Measurements from ENCODE around the gene MCF2.

MCF2 gene

DNA sequence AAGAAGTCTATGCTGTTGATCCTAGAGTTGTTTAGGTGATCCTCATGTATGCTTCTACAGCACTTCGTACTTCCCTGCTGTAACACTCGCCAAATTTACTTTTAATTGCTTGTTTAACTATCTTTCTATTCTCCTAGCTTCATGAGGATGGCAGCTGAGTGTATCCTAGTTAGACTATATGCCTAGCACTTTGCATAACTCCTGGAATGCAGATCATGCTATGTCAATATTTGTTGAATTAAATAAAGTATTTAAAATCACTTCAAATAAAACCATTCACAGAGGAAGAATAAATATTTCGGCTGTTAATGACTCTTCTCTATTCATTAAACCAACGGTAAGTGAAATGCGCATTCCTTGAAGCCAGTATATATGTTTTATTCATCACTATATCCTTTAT lies 122.4 kb downstream of the MCF2 start:
- no peak for DNase-seq (ENCODE audit: low read depth)

- no peak for DNase-seq (ENCODE audit: low read depth)
Measured at GRCh38 chrX:139581068-139581467, 126.9 kb downstream of the MCF2 start.

- DNase-seq (ENCODE audit: low read depth): no peak
Measured at GRCh38 chrX:139566981-139567380, 141.0 kb downstream of the MCF2 start.

GRCh38 chrX:139563251-139563650 lies 144.7 kb downstream of the MCF2 start:
- DNase-seq (ENCODE audit: low read depth): no peak

GRCh38 chrX:139560221-139560620 lies 147.7 kb downstream of the MCF2 start:
- DNase-seq (ENCODE audit: low read depth): no peak

DNA sequence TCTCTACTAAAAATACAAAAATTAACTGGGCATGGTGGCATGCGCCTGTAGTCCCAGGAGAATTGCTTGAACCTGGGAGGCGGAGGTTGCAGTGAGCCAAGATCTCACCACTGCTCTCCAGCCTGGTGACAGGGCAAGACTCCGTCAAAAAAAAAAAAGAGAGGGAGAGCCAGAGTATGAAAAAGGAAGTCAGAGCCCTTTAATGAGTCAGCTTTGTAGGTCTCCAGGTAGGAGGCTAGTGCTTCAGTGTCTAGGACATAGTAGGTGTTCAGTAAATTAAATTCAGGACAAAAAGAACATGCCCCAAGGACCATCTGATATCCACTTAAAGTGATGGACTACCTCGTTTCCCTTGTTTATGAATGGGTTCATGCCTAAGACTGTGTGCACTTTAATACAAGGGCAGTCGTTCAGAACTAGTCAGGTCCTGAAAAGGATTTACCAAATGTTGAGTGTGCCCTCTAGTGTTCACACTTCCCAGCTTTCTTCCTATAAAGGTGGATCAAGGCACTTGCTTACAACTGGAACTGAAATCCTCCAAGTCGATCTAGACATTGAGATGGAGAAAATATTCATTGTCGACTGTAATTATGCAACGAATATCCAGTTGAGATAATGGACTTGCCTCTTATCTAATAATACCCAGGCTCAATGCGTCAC lies 148.5 kb downstream of the MCF2 start:
- no peak for DNase-seq (ENCODE audit: low read depth)

DNA sequence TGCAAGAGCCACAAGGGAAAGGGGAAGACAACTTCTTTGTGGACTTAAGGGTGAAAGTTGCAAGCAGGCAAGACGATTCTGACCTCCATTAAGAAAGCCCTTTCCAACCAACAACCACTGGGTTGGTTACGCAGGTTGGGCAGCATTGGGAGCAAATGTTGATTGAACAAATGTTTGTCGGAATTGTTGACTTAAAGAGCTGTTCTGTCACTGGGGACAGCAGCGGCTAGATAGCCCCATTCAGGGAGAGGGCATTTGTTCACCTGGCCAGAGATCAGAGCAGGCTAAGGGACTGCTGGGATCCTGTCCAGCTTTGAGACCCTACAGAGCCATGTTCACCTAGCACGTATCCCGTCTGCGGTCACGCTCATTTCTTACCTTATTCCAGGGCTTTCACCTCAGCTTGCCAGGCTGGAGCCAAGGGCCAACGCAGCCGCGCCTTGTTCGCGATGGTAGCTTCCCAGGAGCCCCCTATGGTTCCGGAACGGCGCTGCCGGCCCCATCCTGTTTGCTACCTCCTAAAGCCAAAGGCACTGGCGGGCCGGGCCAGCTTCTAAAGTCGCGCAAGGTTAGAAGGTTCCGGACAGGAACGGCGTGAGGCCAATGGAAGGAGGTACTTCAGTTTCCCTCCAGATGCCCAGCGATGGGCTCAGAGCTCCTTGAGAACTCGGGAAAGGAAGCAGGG lies 152.8 kb downstream of the MCF2 start:
- no peak for DNase-seq (ENCODE audit: low read depth)

GRCh38 chrX:139554376-139554775 lies 153.6 kb downstream of the MCF2 start:
- no peak for DNase-seq (ENCODE audit: low read depth)

DNA sequence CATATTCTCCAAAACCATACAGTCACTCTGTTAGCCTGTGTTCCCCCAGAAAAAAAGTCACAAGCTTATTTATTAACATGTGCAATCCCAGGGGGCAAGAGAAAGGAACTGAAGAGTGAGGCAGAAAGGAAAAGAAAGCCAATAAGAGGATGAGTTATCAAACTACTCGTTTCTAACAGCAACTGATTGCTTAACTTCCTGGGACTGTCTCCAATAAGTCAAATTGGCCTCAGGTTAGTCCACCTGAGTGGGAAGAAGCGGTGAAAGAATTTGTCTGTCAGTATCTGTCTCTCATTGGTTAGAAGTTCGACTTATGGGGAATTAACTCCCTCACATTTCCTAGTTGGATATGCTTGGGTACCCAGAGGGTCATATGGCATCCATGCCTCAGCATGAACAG lies 163.4 kb downstream of the MCF2 start:
- no peak for DNase-seq (ENCODE audit: low read depth)

GRCh38 chrX:139543920-139544319 lies 164.0 kb downstream of the MCF2 start:
- no peak for DNase-seq (ENCODE audit: low read depth)

DNA sequence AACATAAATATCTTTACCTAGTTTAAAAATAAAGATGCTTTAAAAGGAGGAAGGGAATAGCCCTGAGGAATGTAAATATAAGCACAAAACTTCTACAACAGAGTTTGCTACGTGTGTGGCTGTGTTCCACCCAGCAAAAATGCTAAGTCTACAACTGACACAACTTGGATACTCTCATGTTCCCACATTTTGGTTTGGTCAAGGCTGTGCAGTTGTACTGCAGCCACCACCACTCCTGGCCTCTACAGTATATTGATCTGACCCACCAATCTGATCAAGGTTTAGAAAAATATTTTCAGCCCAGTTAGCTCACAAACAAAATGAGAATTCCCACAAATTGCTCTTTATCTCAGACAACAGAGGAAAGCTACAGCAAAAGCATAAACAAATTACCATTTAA lies 165.3 kb downstream of the MCF2 start:
- DNase-seq (ENCODE audit: low read depth): no peak

DNA sequence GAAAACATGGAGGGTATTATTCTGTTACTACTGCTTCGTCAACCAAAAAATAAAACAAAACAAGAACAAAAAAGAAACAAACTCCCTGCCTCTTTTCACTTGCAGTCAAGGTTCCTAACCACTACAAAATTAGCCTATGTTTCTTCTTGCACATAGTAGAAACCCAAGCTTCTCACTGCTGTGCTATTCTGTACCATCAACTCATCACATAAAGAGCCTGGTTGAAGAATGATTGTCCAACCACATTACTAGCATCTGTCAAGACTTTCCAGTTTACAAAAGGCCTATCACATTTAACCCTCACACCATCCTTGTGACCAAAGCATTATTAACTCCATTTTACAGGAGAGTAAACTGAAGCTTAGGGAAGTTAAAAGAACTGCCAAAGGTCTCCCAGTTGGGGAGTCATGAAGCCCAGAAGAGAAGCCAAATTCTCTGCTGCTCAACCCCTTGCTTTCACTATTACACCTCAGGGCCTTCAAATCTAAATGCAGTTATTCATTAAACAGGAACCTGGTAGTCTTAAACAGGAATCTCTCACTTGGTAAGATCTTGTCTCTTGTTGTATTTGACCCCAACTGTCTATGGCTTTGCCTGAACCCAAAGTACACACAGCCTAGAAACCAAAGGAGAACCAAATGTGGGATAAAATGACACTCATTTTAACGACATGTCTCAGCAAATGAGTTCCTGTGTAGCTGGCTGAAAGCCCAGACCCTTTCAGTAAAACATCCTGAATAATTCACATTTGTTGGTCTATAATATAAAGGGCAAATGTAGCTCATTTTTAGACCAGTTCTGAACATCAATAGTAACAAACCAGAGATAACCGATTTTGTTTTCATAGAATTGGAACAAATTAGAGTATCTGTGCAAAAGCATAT lies 168.8 kb downstream of the MCF2 start:
- no peak for DNase-seq (ENCODE audit: low read depth)

GRCh38 chrX:139533444-139533843 lies 174.5 kb downstream of the MCF2 start:
- no peak for DNase-seq (ENCODE audit: low read depth)

DNA sequence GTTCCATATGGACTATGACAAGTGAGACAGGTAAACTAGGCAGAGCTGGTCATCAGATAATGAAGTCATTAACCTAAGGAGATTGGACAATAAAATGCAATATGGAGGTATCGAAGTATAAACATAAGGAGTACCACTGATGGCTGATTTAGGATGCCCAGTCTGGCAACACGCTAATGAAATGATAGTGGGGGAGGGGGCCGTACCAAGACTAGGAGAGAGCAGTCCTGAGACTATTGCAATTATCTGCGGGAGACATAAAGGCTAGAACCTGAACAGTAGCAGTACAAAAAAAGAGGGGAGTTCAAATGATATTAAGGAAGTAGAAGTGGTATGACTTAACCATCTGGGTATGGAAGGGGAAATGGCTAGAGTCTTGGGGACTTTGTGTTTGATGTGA lies 175.1 kb downstream of the MCF2 start:
- DNase-seq (ENCODE audit: low read depth): no peak

Measured in activated T-cell treated with anti-CD3 and anti-CD28 coated beads for 1 hour (primary cell).